Measurements from ENCODE around the gene SPRYD3. TPM values are rescaled to one million over a fixed set of nuclear protein-coding genes. Genes with fewer than 3 reads are reported as not detected.

The SPRYD3 gene
- total RNA-seq, 1 experiment from 2014 or later: 47.5 TPM

GRCh38 chr12:53056901-53057300, 22.3 kb downstream of the SPRYD3 start (continued):
- TF ChIP-seq, protein P1, sequence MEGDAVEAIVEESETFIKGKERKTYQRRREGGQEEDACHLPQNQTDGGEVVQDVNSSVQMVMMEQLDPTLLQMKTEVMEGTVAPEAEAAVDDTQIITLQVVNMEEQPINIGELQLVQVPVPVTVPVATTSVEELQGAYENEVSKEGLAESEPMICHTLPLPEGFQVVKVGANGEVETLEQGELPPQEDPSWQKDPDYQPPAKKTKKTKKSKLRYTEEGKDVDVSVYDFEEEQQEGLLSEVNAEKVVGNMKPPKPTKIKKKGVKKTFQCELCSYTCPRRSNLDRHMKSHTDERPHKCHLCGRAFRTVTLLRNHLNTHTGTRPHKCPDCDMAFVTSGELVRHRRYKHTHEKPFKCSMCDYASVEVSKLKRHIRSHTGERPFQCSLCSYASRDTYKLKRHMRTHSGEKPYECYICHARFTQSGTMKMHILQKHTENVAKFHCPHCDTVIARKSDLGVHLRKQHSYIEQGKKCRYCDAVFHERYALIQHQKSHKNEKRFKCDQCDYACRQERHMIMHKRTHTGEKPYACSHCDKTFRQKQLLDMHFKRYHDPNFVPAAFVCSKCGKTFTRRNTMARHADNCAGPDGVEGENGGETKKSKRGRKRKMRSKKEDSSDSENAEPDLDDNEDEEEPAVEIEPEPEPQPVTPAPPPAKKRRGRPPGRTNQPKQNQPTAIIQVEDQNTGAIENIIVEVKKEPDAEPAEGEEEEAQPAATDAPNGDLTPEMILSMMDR (IDR thresholded peaks at IDR 0.05 in 2 of 3, conservative IDR thresholded peaks at IDR 0.05 in 1 of 3; ENCODE audit: borderline replicate concordance in 1 of 3, insufficient read depth in 1 of 3, low read depth in 2 of 3, low read length in 2 of 3): no peak
- no peak for TF ChIP-seq ELF1 (IDR thresholded peaks at IDR 0.05; ENCODE audit: borderline replicate concordance, low read depth)

- ChIA-PET CTCF (no interaction called here), RAD21 (ENCODE audit: low non-redundant PET in 1 of 2, low total read pairs in 2 of 2, uncharacterized antibody in 2 of 2, unreplicated experiment in 2 of 2) (no interaction called here), POLR2A (interaction anchor here (1.7 kb wide), 1 partner anchor 51 kb away, joined by 4 read pairs; the partner anchor contains the start of gene EIF4B)
- H3K4me1 ChIP-seq (ENCODE audit: control insufficient read depth in 1 of 2, insufficient read depth in 2 of 2, low read length in 2 of 2): peaks cover 31 to 46% of the 10 kb centered on the region in 2 experiments
- no TSS peak for BruUV-seq (replicated peaks)
- H3K4me2 ChIP-seq (ENCODE audit: low read length): no peak overlapping the region
- no peaks in the 10 kb centered on the region for H3K9me2 ChIP-seq (ENCODE audit: insufficient read depth)
- H3K27ac ChIP-seq (ENCODE audit: low read depth, low read length): no peak overlapping the region
- ATAC-seq (no peak), DNase-seq (ENCODE audit: low read depth, low spot score) (no peak)
- H3K9ac ChIP-seq (ENCODE audit: low read length): no peak overlapping the region
- no peaks in the 10 kb centered on the region for H3K36me3 ChIP-seq (ENCODE audit: control insufficient read depth in 1 of 2, insufficient read depth in 2 of 2, low read length in 2 of 2)
- no peak for TF ChIP-seq CBX3 (IDR thresholded peaks at IDR 0.05; ENCODE audit: low read depth)
- no peak for TF ChIP-seq TCF7L2 (IDR thresholded peaks at IDR 0.05; ENCODE audit: borderline replicate concordance, extremely low read depth, insufficient read depth, insufficient read length)
- no peak for TF ChIP-seq EZH2 (IDR thresholded peaks at IDR 0.05)
- TF ChIP-seq, protein P2, sequence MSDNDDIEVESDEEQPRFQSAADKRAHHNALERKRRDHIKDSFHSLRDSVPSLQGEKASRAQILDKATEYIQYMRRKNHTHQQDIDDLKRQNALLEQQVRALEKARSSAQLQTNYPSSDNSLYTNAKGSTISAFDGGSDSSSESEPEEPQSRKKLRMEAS (IDR thresholded peaks at IDR 0.05): no peak
- TF ChIP-seq CEBPB (IDR thresholded peaks at IDR 0.05; ENCODE audit: low read depth): no peak
- no peak for TF ChIP-seq SIN3A (IDR thresholded peaks at IDR 0.05; ENCODE audit: low read depth)
- no peak for TF ChIP-seq ELF1 (IDR thresholded peaks at IDR 0.05; ENCODE audit: borderline replicate concordance, low read depth)
- TF ChIP-seq, protein P3, sequence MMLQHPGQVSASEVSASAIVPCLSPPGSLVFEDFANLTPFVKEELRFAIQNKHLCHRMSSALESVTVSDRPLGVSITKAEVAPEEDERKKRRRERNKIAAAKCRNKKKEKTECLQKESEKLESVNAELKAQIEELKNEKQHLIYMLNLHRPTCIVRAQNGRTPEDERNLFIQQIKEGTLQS (IDR thresholded peaks at IDR 0.05): no peak
- TF ChIP-seq SRF (IDR thresholded peaks at IDR 0.05; ENCODE audit: low read depth): no peak
- TF ChIP-seq, protein P1 (IDR thresholded peaks at IDR 0.05 in 2 of 3, conservative IDR thresholded peaks at IDR 0.05 in 1 of 3; ENCODE audit: borderline replicate concordance in 1 of 3, insufficient read depth in 1 of 3, low read depth in 2 of 3, low read length in 2 of 3): no peak
- TF ChIP-seq FOSL1 (IDR thresholded peaks at IDR 0.05; ENCODE audit: low read depth): no peak
- peaks cover 10% of the 10 kb centered on the region; the same call in 1 of the 2 replicates for H3K79me2 ChIP-seq (ENCODE audit: insufficient read depth, low read length)
- no peaks in the 10 kb centered on the region for H4K20me1 ChIP-seq (ENCODE audit: insufficient read depth)
- H3K27me3 ChIP-seq (ENCODE audit: insufficient read depth, low read length): no peaks in the 10 kb centered on the region
- H2AFZ ChIP-seq (ENCODE audit: low read depth, low read length, poor library complexity, severe bottlenecking): no peak overlapping the region
- H3K9me3 ChIP-seq (ENCODE audit: control insufficient read depth in 1 of 2, insufficient read depth in 1 of 2, low read depth in 1 of 2, low read length in 2 of 2): no peaks in the 10 kb centered on the region
- intact Hi-C loops (cut with micrococcal nuclease): no loop called here
- H3K4me3 ChIP-seq (replicated peaks in 1 of 2; ENCODE audit: low read depth in 1 of 2, low read length in 2 of 2): no peak overlapping the region
Observed at GRCh38 chr12:53056296-53056695, 22.9 kb downstream of the SPRYD3 start.
